Gastroesophageal sphincter (tissue), 4 donors: ENCODE results near the gene SELENOT. TPM values are rescaled to one million over a fixed set of nuclear protein-coding genes. Genes with fewer than 3 reads are reported as not detected.
"Not testable (repeated sequence)": the region's sequence is repeated elsewhere in the genome, so short reads cannot be mapped to it uniquely, and the experiment has no call there.

Experiments
- ATAC-seq: fragments of 150-250 bp; one replicate; pipeline ENCODE4 v1.9.1; 2016; ENCODE audit warnings: mild to moderate bottlenecking, moderate library complexity
- H3K27ac ChIP-seq, 4 donors: fragments of 200-600 bp; sonication (generic) in 3 of 4; 1 replicate in 3 of 4; 2 replicates in 1 of 4; pipeline ENCODE4 v1.5.1; 2016 to 2019
- H3K27me3 ChIP-seq: fragments of 200-600 bp; sonication (generic); one replicate; pipeline ENCODE4 v1.5.1; 2019
- H3K36me3 ChIP-seq, 2 donors: fragments of 200-600 bp; sonication (generic); one replicate each; pipeline ENCODE4 v1.5.1; 2019; ENCODE audit warnings: control low read depth in 1 of 2
- H3K4me1 ChIP-seq, 3 donors: fragments of 200-600 bp; sonication (generic); 1 replicate in 2 of 3; 2 replicates in 1 of 3; pipeline ENCODE4 v1.5.1; 2016 to 2019; ENCODE audit warnings: control low read depth in 2 of 3
- H3K4me3 ChIP-seq, 2 donors: fragments of 200-600 bp; sonication (generic); one replicate each; pipeline ENCODE4 v1.5.1; 2019; ENCODE audit warnings: mild to moderate bottlenecking in 1 of 2, moderate library complexity in 1 of 2
- H3K9me3 ChIP-seq, 3 donors: fragments of 200-600 bp; sonication (generic); one replicate each; pipeline ENCODE4 v1.5.1; 2017 to 2019; ENCODE audit warnings: control low read depth in 2 of 3
- EP300 ChIP-seq: sonication (generic); formaldehyde crosslinking; IDR thresholded peaks from one replicate; pipeline ENCODE4 v1.6.1; 2017; ENCODE audit warnings: antibody characterized with exemption, mild to moderate bottlenecking
- POLR2A ChIP-seq, 2 donors: fragments of 450-650 bp; IDR thresholded peaks; one replicate each; pipeline ENCODE4 v1.6.1; 2017; ENCODE audit warnings: antibody characterized with exemption in 2 of 2, mild to moderate bottlenecking in 2 of 2, moderate library complexity in 1 of 2
- POLR2AphosphoS5 ChIP-seq: sonication (generic); formaldehyde crosslinking; IDR thresholded peaks from one replicate; pipeline ENCODE4 v1.6.1; 2017; ENCODE audit warnings: antibody characterized with exemption
- WGBS, 2 donors: methylation state at CpG; one replicate each; pipeline ENCODE4 v1.1.5; 2018; ENCODE audit warnings: low coverage in 1 of 2; 5-methylcytosine and 5-hydroxymethylcytosine counted together
- total RNA-seq, 4 donors: library from RNA; depleted of rRNA; stranded (reverse); fragments of >200 nt; gene quantifications; one replicate each; pipeline ENCODE4 v1.1.0, GENCODE V29; 2016
- TF ChIP-seq, protein P1 (sequence below), 4 experiments: fragments of 200-600 bp in 2 of 4; fragments of 450-650 bp in 2 of 4; sonication (generic) in 1 of 4; IDR thresholded peaks; one replicate each; pipeline ENCODE4 v1.5.1; 2017 to 2019; ENCODE audit warnings: antibody characterized with exemption in 4 of 4, mild to moderate bottlenecking in 2 of 4, moderate library complexity in 2 of 4

The SELENOT gene
- total RNA-seq, 4 donors from 2014 or later: 46.1 to 167 (median 97.2) TPM

DNA sequence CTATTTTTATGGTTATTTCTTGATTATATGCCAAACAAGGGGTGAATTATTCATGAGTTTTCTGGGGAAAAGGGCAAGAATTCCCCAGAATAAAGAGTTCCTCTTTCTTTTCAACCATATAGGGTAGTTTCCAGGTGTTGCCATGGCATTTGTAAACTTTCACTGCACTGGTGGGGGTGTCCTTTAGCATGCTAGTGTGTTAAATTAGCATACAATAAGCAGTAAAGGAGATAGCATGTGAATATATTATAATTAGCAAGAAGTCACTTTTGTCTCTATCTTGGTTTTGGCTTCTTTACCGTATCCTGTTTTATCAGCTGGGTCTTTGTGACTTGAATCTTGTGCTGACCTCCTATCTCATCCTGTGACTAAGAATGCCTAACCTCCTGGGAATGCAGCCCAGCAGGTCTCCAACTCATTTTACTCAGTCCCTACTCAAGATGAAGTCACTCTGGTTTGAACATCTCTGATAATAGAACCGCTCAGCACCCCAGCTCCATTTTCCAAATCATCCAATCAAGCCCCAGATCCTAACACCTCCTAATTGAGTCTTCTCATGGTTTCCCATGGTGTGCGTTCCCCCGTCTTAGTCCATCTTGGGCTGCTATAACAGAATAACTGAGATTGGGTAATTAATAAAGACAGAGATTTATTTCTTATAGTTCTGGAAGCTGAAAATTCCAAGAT, 3.4 kb upstream of the SELENOT start:
- Histone ChIP-seq H3K9me3 (no peaks in the 10 kb centered on the region), H3K27me3 (no peaks in the 10 kb centered on the region), H3K4me3 (no peak overlapping the region), H3K27ac (no peak overlapping the region), H3K36me3 (no peaks in the 10 kb centered on the region), H3K4me1 (peaks cover 0 to 19% (median 6%) of the 10 kb centered on the region in 3 donors)
- ATAC-seq: no peak
- 46 to 53% methylated on average over 3 of the region's 4 CpGs for WGBS, 2 donors
- TF ChIP-seq EP300: no peak
- TF ChIP-seq, protein P1, sequence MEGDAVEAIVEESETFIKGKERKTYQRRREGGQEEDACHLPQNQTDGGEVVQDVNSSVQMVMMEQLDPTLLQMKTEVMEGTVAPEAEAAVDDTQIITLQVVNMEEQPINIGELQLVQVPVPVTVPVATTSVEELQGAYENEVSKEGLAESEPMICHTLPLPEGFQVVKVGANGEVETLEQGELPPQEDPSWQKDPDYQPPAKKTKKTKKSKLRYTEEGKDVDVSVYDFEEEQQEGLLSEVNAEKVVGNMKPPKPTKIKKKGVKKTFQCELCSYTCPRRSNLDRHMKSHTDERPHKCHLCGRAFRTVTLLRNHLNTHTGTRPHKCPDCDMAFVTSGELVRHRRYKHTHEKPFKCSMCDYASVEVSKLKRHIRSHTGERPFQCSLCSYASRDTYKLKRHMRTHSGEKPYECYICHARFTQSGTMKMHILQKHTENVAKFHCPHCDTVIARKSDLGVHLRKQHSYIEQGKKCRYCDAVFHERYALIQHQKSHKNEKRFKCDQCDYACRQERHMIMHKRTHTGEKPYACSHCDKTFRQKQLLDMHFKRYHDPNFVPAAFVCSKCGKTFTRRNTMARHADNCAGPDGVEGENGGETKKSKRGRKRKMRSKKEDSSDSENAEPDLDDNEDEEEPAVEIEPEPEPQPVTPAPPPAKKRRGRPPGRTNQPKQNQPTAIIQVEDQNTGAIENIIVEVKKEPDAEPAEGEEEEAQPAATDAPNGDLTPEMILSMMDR (IDR thresholded peaks at IDR 0.05): no peak

DNA sequence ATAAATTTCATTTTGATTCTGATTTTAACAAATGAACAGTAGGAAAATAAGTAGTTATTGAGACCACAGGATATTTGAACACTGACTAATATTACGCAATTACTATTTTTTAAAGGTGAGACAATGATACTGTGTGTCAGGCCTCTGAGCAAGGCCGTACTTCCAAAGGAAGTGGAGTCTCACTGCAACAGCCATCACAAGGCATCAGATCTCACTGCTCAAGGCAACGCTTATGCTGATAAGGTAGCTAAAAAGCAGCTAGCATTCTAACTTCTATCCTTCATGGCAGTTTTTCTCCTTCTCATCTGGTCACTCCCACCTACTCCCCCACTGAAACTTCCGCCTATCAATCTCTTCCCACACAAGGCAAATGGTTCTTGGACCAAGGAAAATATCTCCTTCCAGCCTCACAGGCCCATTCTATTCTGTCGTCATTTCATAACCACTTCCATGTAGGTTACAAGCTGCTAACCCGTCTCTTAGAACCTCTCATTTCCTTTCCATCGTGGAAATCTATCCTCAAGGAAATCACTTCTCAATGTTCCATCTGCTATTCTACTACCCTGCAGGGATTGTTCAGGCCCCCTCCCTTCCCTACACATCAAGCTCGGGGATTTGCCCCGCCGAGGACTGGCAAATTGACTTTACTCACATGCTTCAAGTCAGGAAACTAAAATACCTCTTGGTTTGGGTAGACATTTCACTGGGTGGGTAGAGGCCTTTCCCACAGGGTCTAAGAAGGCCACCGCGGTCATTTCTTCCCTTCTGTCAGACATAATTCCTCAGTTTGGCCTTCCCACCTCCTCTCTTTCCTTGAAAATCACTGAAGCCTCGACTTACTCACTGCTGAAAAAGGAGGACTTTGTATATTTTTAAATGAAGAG, 2.2 kb upstream of the SELENOT start:
- H3K27me3 ChIP-seq, H3K9me3 ChIP-seq, H3K36me3 ChIP-seq, ATAC-seq, H3K27ac ChIP-seq, H3K4me3 ChIP-seq: not testable (repeated sequence)
- 94% methylated on average over 4 to 10 of the region's 13 CpGs for WGBS, 2 donors
- H3K4me1 ChIP-seq: peaks cover 0 to 30% (median 8%) of the 10 kb centered on the region in 3 donors

DNA sequence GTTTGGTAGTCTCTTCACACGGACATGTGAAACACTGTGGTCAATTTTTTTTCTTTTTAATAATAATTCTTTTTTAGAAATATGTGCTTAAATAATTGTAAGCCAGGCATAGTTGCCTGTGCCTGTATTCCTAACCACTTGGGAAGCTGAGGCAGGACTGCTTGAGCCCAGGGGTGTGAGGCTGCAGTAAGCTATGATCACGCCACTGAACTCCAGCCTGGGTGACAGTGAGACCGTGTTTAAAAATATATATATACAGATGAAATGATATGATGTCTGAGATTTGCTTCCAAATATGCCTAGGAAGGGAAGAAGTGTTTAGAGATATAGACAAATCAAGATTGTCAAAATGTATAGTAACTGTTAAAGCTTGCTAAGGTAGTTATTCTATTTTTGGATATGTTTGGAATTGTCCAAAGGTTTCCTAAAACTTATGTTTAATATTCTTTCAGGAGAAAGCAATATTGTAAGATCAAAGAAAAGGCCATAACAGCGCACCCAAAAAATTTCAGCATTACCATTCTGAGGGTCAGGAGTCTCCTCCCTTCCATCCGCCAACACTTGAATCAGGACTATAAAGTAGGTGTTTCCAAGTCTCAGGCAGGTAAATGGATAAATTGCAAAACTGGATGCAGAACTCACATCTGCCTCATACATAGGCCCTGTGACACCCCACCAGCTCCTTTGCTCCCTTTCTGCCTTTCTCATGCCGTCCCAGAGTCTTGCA, 532 bp upstream of the SELENOT start:
- ATAC-seq: peak; percentile 6
- Histone ChIP-seq H3K4me3 (peak overlapping the region; percentile 80 to 85), H3K4me1 (peaks cover 0 to 46% (median 8%) of the 10 kb centered on the region in 3 donors), H3K27ac (peak overlapping the region; percentile 39 to 96 (median 94)), H3K9me3 (no peaks in the 10 kb centered on the region), H3K36me3 (no peaks in the 10 kb centered on the region), H3K27me3 (no peaks in the 10 kb centered on the region)
- WGBS, 2 donors: 20 to 23% methylated on average over 4 to 6 of the region's 6 CpGs
- TF ChIP-seq, protein P1 (IDR thresholded peaks at IDR 0.05): no peak
- TF ChIP-seq POLR2A (IDR thresholded peaks at IDR 0.05) (no peak), POLR2AphosphoS5 (no peak), EP300 (no peak)

DNA sequence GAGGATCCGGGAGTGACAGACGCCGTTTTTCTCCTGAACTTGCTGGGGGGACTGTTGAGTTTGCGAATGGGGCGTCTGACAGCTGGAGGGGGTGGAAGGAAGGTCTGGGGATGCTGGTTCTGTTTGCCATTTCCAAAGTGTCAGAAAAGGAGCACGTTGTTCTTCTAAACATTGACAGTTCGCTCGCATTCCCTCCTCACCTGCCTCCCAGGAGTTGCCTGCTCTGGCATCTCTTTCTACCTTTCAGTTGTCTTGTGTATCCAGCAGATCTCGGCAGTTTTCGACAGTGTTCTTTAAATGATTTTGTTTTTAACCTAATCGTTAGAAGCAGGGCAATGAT, 829 bp downstream of the SELENOT start:
- no peak for TF ChIP-seq EP300
- TF ChIP-seq POLR2A (IDR thresholded peaks at IDR 0.05): no peak
- no peak for TF ChIP-seq POLR2AphosphoS5
- TF ChIP-seq, protein P1 (IDR thresholded peaks at IDR 0.05): no peak
- 0 to 2% methylated on average over 10 of the region's 11 CpGs for WGBS, 2 donors
- Histone ChIP-seq H3K9me3 (no peaks in the 10 kb centered on the region), H3K27me3 (no peaks in the 10 kb centered on the region), H3K36me3 (no peaks in the 10 kb centered on the region), H3K4me3 (peak overlapping the region; percentile 80 to 85), H3K4me1 (peaks cover 0 to 60% (median 8%) of the 10 kb centered on the region in 3 donors), H3K27ac (peak overlapping the region; percentile 90 to 96 (median 94))
- ATAC-seq: no peak

DNA sequence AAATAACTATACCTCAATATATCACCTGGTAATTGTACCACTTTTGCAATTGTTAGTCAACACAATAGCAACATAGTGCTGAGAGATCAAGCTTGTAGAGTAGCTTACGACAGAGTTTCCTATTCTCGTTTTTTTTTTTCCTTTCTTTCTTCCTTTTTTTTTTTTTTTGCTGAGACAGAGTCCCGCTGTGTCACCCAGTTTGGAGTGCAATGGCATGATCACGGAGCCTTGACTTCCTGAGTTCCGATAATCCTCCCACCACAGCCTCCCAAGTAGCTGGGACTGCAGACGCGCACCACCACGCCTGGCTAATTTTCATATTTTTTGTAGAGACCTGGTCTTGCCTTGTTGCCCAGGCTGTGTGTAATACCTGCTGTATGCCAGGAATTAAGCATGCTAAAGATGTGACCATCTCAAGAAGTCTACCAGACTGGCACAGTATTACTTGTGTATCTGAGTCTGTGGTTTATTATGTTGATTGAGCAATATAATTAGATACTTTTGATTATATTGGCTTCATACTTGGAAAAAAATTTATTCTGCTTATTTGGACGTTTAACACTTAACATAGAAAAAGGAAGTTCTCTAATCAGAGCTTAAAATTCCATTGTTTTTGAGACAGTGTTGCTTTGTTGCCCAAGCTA, 3.0 kb downstream of the SELENOT start:
- TF ChIP-seq, protein P1 (IDR thresholded peaks at IDR 0.05): no peak
- TF ChIP-seq POLR2A (IDR thresholded peaks at IDR 0.05) (no peak), EP300 (no peak), POLR2AphosphoS5 (no peak)
- Histone ChIP-seq H3K27ac (peak overlapping the region in 1 of 4 donors; percentile 96), H3K4me1 (peaks cover 0 to 75% (median 8%) of the 10 kb centered on the region in 3 donors), H3K4me3 (no peak overlapping the region), H3K9me3 (no peaks in the 10 kb centered on the region), H3K36me3 (no peaks in the 10 kb centered on the region), H3K27me3 (no peaks in the 10 kb centered on the region)
- no peak for ATAC-seq
- 76 to 80% methylated on average over 7 to 8 of the region's 9 CpGs for WGBS, 2 donors
